H1 (cell line): ENCODE data around the gene SMC6. TPM values are rescaled to one million over a fixed set of nuclear protein-coding genes. Genes with fewer than 3 reads are reported as not detected.

Experiments used
- KDM5A ChIP-seq: fragments of 200-600 bp; IDR thresholded peaks from 2 replicates; pipeline ENCODE4 v1.7.1; 2012; ENCODE audit warnings: mild to moderate bottlenecking, low read length, inconsistent platforms, mixed read lengths
- NANOG ChIP-seq: IDR thresholded peaks from 2 replicates; pipeline ENCODE4 v1.6.1; 2011; ENCODE audit warnings: low read length, low read depth, mild to moderate bottlenecking, inconsistent platforms; ENCODE audit not compliant: insufficient read depth, poor library complexity, severe bottlenecking
- polyA plus RNA-seq, 7 experiments: library from polyadenylated mRNA; depleted of rRNA in 3 of 7; stranded (reverse) in 5 of 7; unstranded in 2 of 7; fragments of >200 nt in 5 of 7; fragments of 200-250 nt in 2 of 7; gene quantifications; 1 replicate in 5 of 7; 2 replicates in 1 of 7; 4 replicates in 1 of 7; pipeline versions ENCODE4 v1.2.1 to v1.2.3, GENCODE V29; 2011 to 2013; ENCODE audit warnings: missing spikeins in 2 of 7, mixed read lengths in 2 of 7
- total RNA-seq: library from RNA; stranded (reverse); fragmentation: NEBNext Ultra II Directional; extraction: Animal tissue kit (Norgen Biotek cat#: 25700); gene quantifications from 2 replicates; pipeline ENCODE4 v1.2.1, GENCODE V29; 2021

SMC6 gene
- total and polyA plus RNA-seq, 2 of the 8 experiments (the other 6 are each of a cell fraction or from before 2014, with no cell fraction given), result 9.7 to 49.5 TPM

- TF ChIP-seq NANOG (no peak), KDM5A (no peak)
These were observed 23.7 kb downstream of the SMC6 start (continued) for GRCh38 chr2:17729880-17730279.
